ENCODE data around the gene HOXA5. TPM values are rescaled to one million over a fixed set of nuclear protein-coding genes. Genes with fewer than 3 reads are reported as not detected.

HOXA5 gene
- polyA plus RNA-seq, 3 donors, result 63.4 to 76.9 (median 64.7) TPM

- DNase-seq, result no peak
Measured at GRCh38 chr7:27151341-27151930, 8.0 kb upstream of the HOXA5 start.

- no peak for DNase-seq
Measured at GRCh38 chr7:27150568-27151340, 7.3 kb upstream of the HOXA5 start.

GRCh38 chr7:27149842-27150567 is 6.5 kb upstream of the HOXA5 start:
- no peak for DNase-seq

- DNase-seq, result no peak
Measured at GRCh38 chr7:27148756-27149641, 5.5 kb upstream of the HOXA5 start.

- DNase-seq, result no peak
Measured at GRCh38 chr7:27148031-27148755, 4.7 kb upstream of the HOXA5 start.

GRCh38 chr7:27147199-27148030 is 3.9 kb upstream of the HOXA5 start, which contains the start of gene HOXA6:
Gene HOXA6, minus strand, starts transcription at chr7:27147774. Its CDS starts 25 bp downstream, at chr7:27147749.
- no peak for DNase-seq

- no peak for DNase-seq
Measured at GRCh38 chr7:27146491-27147198, 3.2 kb upstream of the HOXA5 start.

- no peak for DNase-seq
Measured at GRCh38 chr7:27145914-27146412, 2.5 kb upstream of the HOXA5 start.

GRCh38 chr7:27145165-27145913 is 1.9 kb upstream of the HOXA5 start:
- no peak for DNase-seq

GRCh38 chr7:27144781-27145164 is 1.3 kb upstream of the HOXA5 start:
- DNase-seq, result no peak

GRCh38 chr7:27143950-27144780 is 684 bp upstream of the HOXA5 start:
- no peak for DNase-seq

- DNase-seq, result no peak
Measured at GRCh38 chr7:27142580-27143022, 880 bp downstream of the HOXA5 start.

- no peak for DNase-seq
Measured at GRCh38 chr7:27141923-27142579, 1.4 kb downstream of the HOXA5 start.

GRCh38 chr7:27141137-27141922 is 2.2 kb downstream of the HOXA5 start:
- DNase-seq, result no peak

GRCh38 chr7:27140126-27140857 is 3.2 kb downstream of the HOXA5 start:
- DNase-seq, result peak; percentile 87

All from renal pelvis (tissue), 4 donors.